HG03060 (cell line): Measurements from ENCODE around the gene LPP.

ENCODE experiments used
- ATAC-seq: cut with Tn5 transposase; IDR thresholded peaks from one replicate; pipeline ENCODE4 v1.9.1; 2021; ENCODE audit warnings: low read depth, moderate number of reproducible peaks; ENCODE audit not compliant: unreplicated experiment

Gene LPP

GRCh38 chr3:188191460-188191859, 37.5 kb downstream of the LPP start:
- no peak for ATAC-seq

GRCh38 chr3:188192034-188192433, 38.1 kb downstream of the LPP start:
- no peak for ATAC-seq

GRCh38 chr3:188194332-188194731, 40.4 kb downstream of the LPP start:
- ATAC-seq, result no peak

- ATAC-seq, result no peak
Observed at GRCh38 chr3:188196232-188196990, 42.5 kb downstream of the LPP start.

- peak; percentile 62 for ATAC-seq
Observed at GRCh38 chr3:188197388-188197847, 43.5 kb downstream of the LPP start.

- ATAC-seq, result no peak
Observed at GRCh38 chr3:188198001-188198400, 44.0 kb downstream of the LPP start.

- ATAC-seq, result no peak
Observed at GRCh38 chr3:188198760-188199327, 44.9 kb downstream of the LPP start.

GRCh38 chr3:188199386-188199785, 45.4 kb downstream of the LPP start:
- no peak for ATAC-seq

- ATAC-seq, result no peak
Observed at GRCh38 chr3:188200481-188200880, 46.5 kb downstream of the LPP start.

GRCh38 chr3:188202358-188203138, 48.6 kb downstream of the LPP start:
- no peak for ATAC-seq

- no peak for ATAC-seq
Observed at GRCh38 chr3:188204526-188204925, 50.6 kb downstream of the LPP start.

GRCh38 chr3:188205992-188206416, 52.0 kb downstream of the LPP start:
- no peak for ATAC-seq

- no peak for ATAC-seq
Observed at GRCh38 chr3:188206787-188207186, 52.8 kb downstream of the LPP start.

- ATAC-seq, result no peak
Observed at GRCh38 chr3:188207941-188208515, 54.1 kb downstream of the LPP start.

- ATAC-seq, result no peak
Observed at GRCh38 chr3:188208516-188208981, 54.6 kb downstream of the LPP start.

GRCh38 chr3:188209034-188209433, 55.1 kb downstream of the LPP start:
- no peak for ATAC-seq

- ATAC-seq, result no peak
Observed at GRCh38 chr3:188209740-188210139, 55.8 kb downstream of the LPP start.

GRCh38 chr3:188211476-188211875, 57.5 kb downstream of the LPP start:
- ATAC-seq, result no peak

- no peak for ATAC-seq
Observed at GRCh38 chr3:188212308-188212969, 58.5 kb downstream of the LPP start.

GRCh38 chr3:188214442-188214841, 60.5 kb downstream of the LPP start:
- ATAC-seq, result no peak
